Stimulated activated CD4-positive, alpha-beta T cell treated with anti-CD3 and anti-CD28 coated beads, TNF-alpha, amount 100 ng/mL, for 1 hour (primary cell): ENCODE measurements around the gene CTRB1.

Source experiments
- DNase-seq, 3 donors: peaks; one replicate each; pipeline ENCODE4 v3.0.0-alpha.2; 2020; ENCODE audit warnings: low read depth in 3 of 3, low spot score in 1 of 3

Gene CTRB1

GRCh38 chr16:75218256-75219076 is at the start of gene CTRB1:
CTRB1 (plus strand) TSS chr16:75218988; CDS start chr16:75219008, 20 bp downstream.
- no peak for DNase-seq

- DNase-seq = no peak
Observed at GRCh38 chr16:75169899-75170405, 48.8 kb upstream of the CTRB1 start.

GRCh38 chr16:75172578-75172977 is 46.2 kb upstream of the CTRB1 start:
- DNase-seq = no peak

GRCh38 chr16:75175074-75175473 is 43.7 kb upstream of the CTRB1 start:
- no peak for DNase-seq

- DNase-seq = no peak
Observed at GRCh38 chr16:75176926-75177325, 41.9 kb upstream of the CTRB1 start.

- DNase-seq = no peak
Observed at GRCh38 chr16:75179208-75179607, 39.6 kb upstream of the CTRB1 start.

GRCh38 chr16:75181630-75182029 is 37.2 kb upstream of the CTRB1 start:
- no peak for DNase-seq

GRCh38 chr16:75188832-75189477 is 29.8 kb upstream of the CTRB1 start:
- no peak for DNase-seq

- no peak for DNase-seq
Observed at GRCh38 chr16:75189638-75190245, 29.0 kb upstream of the CTRB1 start.

GRCh38 chr16:75192606-75193264 is 26.1 kb upstream of the CTRB1 start:
- DNase-seq = no peak

- no peak for DNase-seq
Observed at GRCh38 chr16:75193265-75193650, 25.5 kb upstream of the CTRB1 start.

GRCh38 chr16:75193730-75194444 is 24.9 kb upstream of the CTRB1 start:
- no peak for DNase-seq

- no peak for DNase-seq
Observed at GRCh38 chr16:75195811-75196790, 22.7 kb upstream of the CTRB1 start.

GRCh38 chr16:75196836-75197235 is 22.0 kb upstream of the CTRB1 start:
- no peak for DNase-seq

GRCh38 chr16:75197522-75198134 is 21.2 kb upstream of the CTRB1 start:
- DNase-seq = no peak

- DNase-seq = no peak
Observed at GRCh38 chr16:75198135-75198600, 20.6 kb upstream of the CTRB1 start.

GRCh38 chr16:75202069-75202590 is 16.7 kb upstream of the CTRB1 start:
- no peak for DNase-seq

GRCh38 chr16:75203096-75203495 is 15.7 kb upstream of the CTRB1 start:
- DNase-seq = no peak
